Neural cell (in vitro differentiated cells): ENCODE measurements around the gene FBLN5. TPM values are rescaled to one million over a fixed set of nuclear protein-coding genes. Genes with fewer than 3 reads are reported as not detected.

ENCODE experiments used
- H2AFZ ChIP-seq: fragments of 200-600, 300-800 bp; sonication (generic), shearing (Covaris generic); 2 replicates; pipeline ENCODE4 v1.6.0; 2014; ENCODE audit warnings: low read depth, mild to moderate bottlenecking, antibody characterized with exemption, low read length, moderate library complexity
- H3F3A ChIP-seq: fragments of 200-600 bp; shearing (Covaris generic); 2 replicates; pipeline ENCODE4 v1.6.1; 2016; ENCODE audit warnings: mild to moderate bottlenecking, moderate library complexity, mixed read lengths, antibody characterized with exemption, low read length; ENCODE audit not compliant: insufficient read depth, poor library complexity, severe bottlenecking
- H3K27ac ChIP-seq: fragments of 200-600, 300-800 bp; sonication (generic), shearing (Covaris generic); 2 replicates; pipeline ENCODE4 v1.5.1; 2014; ENCODE audit warnings: mild to moderate bottlenecking, low read length, moderate library complexity
- H3K27me3 ChIP-seq: fragments of 300-800, 200-600 bp; sonication (generic), shearing (Covaris generic); 2 replicates; pipeline ENCODE4 v1.6.0; 2014; ENCODE audit warnings: mild to moderate bottlenecking, low read depth, low read length, moderate library complexity; ENCODE audit not compliant: insufficient read depth
- H3K36me3 ChIP-seq: fragments of 300-800, 200-600 bp; sonication (generic), shearing (Covaris generic); 2 replicates; pipeline ENCODE4 v1.5.1; 2014; ENCODE audit warnings: mild to moderate bottlenecking, antibody characterized with exemption, low read length, moderate library complexity; ENCODE audit not compliant: insufficient read depth
- H3K4me2 ChIP-seq: fragments of 300-800, 200-600 bp; sonication (generic), shearing (Covaris generic); 2 replicates; pipeline ENCODE4 v1.6.0; 2014; ENCODE audit warnings: mild to moderate bottlenecking, low read length
- H3K4me3 ChIP-seq: fragments of 300-800, 200-600 bp; sonication (generic), shearing (Covaris generic); 2 replicates; pipeline ENCODE4 v1.5.1; 2014; ENCODE audit warnings: mild to moderate bottlenecking, low read length, moderate library complexity
- H3K79me2 ChIP-seq: fragments of 200-600 bp; shearing (Covaris generic); replicated peaks from 2 replicates; pipeline ENCODE4 v1.6.0; 2014; ENCODE audit warnings: mild to moderate bottlenecking, low read length, moderate library complexity; ENCODE audit not compliant: insufficient read depth
- H3K9ac ChIP-seq: fragments of 300-800, 200-600 bp; sonication (generic), shearing (Covaris generic); 2 replicates; pipeline ENCODE4 v1.6.1; 2016; ENCODE audit warnings: mild to moderate bottlenecking, low read length, mixed read lengths
- H3K9me2 ChIP-seq: fragments of 200-600 bp; shearing (Covaris generic); 2 replicates; pipeline ENCODE4 v1.6.1; 2016; ENCODE audit warnings: mild to moderate bottlenecking, low read length, mixed read lengths; ENCODE audit not compliant: insufficient read depth
- H3K9me3 ChIP-seq: fragments of 200-600, 300-800 bp; sonication (generic), shearing (Covaris generic); 2 replicates; pipeline ENCODE4 v1.6.1; 2016; ENCODE audit warnings: mild to moderate bottlenecking, mixed run types, low read length, moderate library complexity, mixed read lengths
- H4K20me1 ChIP-seq: fragments of 200-600 bp; shearing (Covaris generic); 2 replicates; pipeline ENCODE4 v1.6.1; 2016; ENCODE audit warnings: mild to moderate bottlenecking, mixed run types; ENCODE audit not compliant: insufficient read depth
- EP300 ChIP-seq: fragments of 450-650 bp; conservative IDR thresholded peaks from 2 replicates; pipeline ENCODE4 v1.6.1; 2014; ENCODE audit warnings: antibody characterized with exemption, mild to moderate bottlenecking, moderate library complexity; ENCODE audit not compliant: poor library complexity, severe bottlenecking
- EZH2 ChIP-seq: fragments of 200-600, 300-800 bp; shearing (Covaris generic), sonication (generic); IDR thresholded peaks from 2 replicates; pipeline ENCODE4 v1.6.1; 2014; ENCODE audit warnings: antibody characterized with exemption, low read length, borderline replicate concordance, mild to moderate bottlenecking; ENCODE audit not compliant: insufficient read depth, poor library complexity, severe bottlenecking
- MXI1 ChIP-seq: fragments of 450-650 bp; conservative IDR thresholded peaks from 2 replicates; pipeline ENCODE4 v1.6.1; 2014; ENCODE audit warnings: antibody characterized with exemption, mild to moderate bottlenecking; ENCODE audit not compliant: poor library complexity, severe bottlenecking
- POLR2AphosphoS5 ChIP-seq: IDR thresholded peaks from 2 replicates; pipeline ENCODE4 v1.6.1; 2012
- RAD21 ChIP-seq: fragments of 450-650 bp; conservative IDR thresholded peaks from 2 replicates; pipeline ENCODE4 v1.6.1; 2014; ENCODE audit warnings: antibody characterized with exemption, mild to moderate bottlenecking, moderate library complexity
- SMC3 ChIP-seq: fragments of 450-650 bp; conservative IDR thresholded peaks from 2 replicates; pipeline ENCODE4 v1.6.1; 2014; ENCODE audit warnings: antibody characterized with exemption, mild to moderate bottlenecking, moderate library complexity; ENCODE audit not compliant: poor library complexity
- TAF1 ChIP-seq: IDR thresholded peaks from 2 replicates; pipeline ENCODE4 v1.6.1; 2012; ENCODE audit warnings: low read depth
- polyA plus RNA-seq: library from polyadenylated mRNA; depleted of rRNA; stranded (reverse); fragments of >200 nt; gene quantifications from 2 replicates; pipeline ENCODE4 v1.2.3, GENCODE V29; 2014
- TF ChIP-seq, protein P1 (sequence below): IDR thresholded peaks from 2 replicates; pipeline ENCODE4 v1.6.1; 2012; ENCODE audit warnings: borderline replicate concordance
- TF ChIP-seq, protein P2 (sequence below): fragments of 450-650 bp; IDR thresholded peaks from 2 replicates; pipeline ENCODE4 v1.5.1; 2014; ENCODE audit warnings: antibody characterized with exemption, mild to moderate bottlenecking, moderate library complexity; ENCODE audit not compliant: poor library complexity, severe bottlenecking

The FBLN5 gene
- polyA plus RNA-seq, 1 donor from 2014 or later, result 1.5 TPM

DNA sequence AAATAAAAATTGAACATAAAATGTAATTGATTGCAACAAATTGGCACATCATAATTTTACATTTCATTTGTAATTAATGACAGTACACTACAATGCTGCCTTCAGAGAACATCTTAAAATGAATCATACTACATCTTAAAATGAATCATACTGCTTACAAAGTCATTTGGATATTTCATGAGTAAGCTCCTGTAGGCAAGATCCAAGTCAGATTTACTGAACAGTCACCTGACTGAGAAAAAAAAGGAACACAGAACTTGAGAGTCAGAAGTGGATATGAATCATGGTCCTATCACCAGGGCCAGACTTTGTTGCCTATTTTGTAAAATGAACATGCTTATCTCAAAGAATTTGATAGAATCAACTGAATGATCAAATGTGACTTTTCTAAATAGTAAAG, 32.7 kb upstream of the FBLN5 start:
- Histone ChIP-seq H3K9me2 (no peaks in the 10 kb centered on the region), H3F3A (no peaks in the 10 kb centered on the region), H3K9ac (no peak overlapping the region), H3K27ac (no peak overlapping the region), H3K79me2 (no peaks in the 10 kb centered on the region), H3K36me3 (peaks cover 3% of the 10 kb centered on the region), H4K20me1 (no peaks in the 10 kb centered on the region), H3K27me3 (no peaks in the 10 kb centered on the region), H2AFZ (no peak overlapping the region), H3K4me2 (no peak overlapping the region), H3K9me3 (no peaks in the 10 kb centered on the region), H3K4me3 (no peak overlapping the region)
- TF ChIP-seq TAF1 (no peak), POLR2AphosphoS5 (no peak), EP300 (no peak), EZH2 (no peak), SMC3 (no peak), MXI1 (no peak), RAD21 (no peak)
- TF ChIP-seq, protein P1, sequence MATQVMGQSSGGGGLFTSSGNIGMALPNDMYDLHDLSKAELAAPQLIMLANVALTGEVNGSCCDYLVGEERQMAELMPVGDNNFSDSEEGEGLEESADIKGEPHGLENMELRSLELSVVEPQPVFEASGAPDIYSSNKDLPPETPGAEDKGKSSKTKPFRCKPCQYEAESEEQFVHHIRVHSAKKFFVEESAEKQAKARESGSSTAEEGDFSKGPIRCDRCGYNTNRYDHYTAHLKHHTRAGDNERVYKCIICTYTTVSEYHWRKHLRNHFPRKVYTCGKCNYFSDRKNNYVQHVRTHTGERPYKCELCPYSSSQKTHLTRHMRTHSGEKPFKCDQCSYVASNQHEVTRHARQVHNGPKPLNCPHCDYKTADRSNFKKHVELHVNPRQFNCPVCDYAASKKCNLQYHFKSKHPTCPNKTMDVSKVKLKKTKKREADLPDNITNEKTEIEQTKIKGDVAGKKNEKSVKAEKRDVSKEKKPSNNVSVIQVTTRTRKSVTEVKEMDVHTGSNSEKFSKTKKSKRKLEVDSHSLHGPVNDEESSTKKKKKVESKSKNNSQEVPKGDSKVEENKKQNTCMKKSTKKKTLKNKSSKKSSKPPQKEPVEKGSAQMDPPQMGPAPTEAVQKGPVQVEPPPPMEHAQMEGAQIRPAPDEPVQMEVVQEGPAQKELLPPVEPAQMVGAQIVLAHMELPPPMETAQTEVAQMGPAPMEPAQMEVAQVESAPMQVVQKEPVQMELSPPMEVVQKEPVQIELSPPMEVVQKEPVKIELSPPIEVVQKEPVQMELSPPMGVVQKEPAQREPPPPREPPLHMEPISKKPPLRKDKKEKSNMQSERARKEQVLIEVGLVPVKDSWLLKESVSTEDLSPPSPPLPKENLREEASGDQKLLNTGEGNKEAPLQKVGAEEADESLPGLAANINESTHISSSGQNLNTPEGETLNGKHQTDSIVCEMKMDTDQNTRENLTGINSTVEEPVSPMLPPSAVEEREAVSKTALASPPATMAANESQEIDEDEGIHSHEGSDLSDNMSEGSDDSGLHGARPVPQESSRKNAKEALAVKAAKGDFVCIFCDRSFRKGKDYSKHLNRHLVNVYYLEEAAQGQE, result no peak
- TF ChIP-seq, protein P2, sequence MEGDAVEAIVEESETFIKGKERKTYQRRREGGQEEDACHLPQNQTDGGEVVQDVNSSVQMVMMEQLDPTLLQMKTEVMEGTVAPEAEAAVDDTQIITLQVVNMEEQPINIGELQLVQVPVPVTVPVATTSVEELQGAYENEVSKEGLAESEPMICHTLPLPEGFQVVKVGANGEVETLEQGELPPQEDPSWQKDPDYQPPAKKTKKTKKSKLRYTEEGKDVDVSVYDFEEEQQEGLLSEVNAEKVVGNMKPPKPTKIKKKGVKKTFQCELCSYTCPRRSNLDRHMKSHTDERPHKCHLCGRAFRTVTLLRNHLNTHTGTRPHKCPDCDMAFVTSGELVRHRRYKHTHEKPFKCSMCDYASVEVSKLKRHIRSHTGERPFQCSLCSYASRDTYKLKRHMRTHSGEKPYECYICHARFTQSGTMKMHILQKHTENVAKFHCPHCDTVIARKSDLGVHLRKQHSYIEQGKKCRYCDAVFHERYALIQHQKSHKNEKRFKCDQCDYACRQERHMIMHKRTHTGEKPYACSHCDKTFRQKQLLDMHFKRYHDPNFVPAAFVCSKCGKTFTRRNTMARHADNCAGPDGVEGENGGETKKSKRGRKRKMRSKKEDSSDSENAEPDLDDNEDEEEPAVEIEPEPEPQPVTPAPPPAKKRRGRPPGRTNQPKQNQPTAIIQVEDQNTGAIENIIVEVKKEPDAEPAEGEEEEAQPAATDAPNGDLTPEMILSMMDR, result no peak

DNA sequence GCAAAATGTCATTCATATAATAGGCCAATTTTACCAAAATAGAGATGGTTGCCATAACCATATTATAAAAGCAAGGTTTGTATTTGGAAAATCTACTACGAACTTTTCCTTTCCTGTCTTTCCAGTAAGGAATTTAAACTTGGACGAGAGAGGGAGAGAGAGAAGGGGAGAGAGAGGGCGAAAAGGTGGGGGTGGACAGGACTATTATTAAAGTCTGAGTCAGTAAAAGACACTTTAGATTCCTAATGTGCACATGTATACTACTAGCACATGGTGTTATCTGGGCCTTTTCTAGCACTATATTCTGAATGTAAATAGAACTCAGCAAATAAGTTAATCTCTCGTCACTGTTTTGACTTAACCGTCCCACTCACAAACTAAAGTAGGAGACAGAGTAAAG, 30.4 kb upstream of the FBLN5 start:
- H3K4me2 ChIP-seq, result no peak overlapping the region

More for the DNA sequence above, 30.4 kb upstream of the FBLN5 start:
- Histone ChIP-seq H3K27ac (no peak overlapping the region), H3K36me3 (peaks cover 3% of the 10 kb centered on the region), H3K27me3 (no peaks in the 10 kb centered on the region), H3K79me2 (no peaks in the 10 kb centered on the region), H3K9me3 (no peaks in the 10 kb centered on the region), H2AFZ (no peak overlapping the region), H4K20me1 (no peaks in the 10 kb centered on the region), H3K9me2 (no peaks in the 10 kb centered on the region), H3F3A (no peaks in the 10 kb centered on the region), H3K9ac (no peak overlapping the region), H3K4me3 (no peak overlapping the region)
- TF ChIP-seq EZH2 (no peak), TAF1 (no peak), EP300 (no peak), RAD21 (no peak), POLR2AphosphoS5 (no peak), MXI1 (no peak), SMC3 (no peak)
- TF ChIP-seq, protein P1, result no peak
- TF ChIP-seq, protein P2, result no peak
